Measurements from ENCODE around the gene MMP25. TPM values are rescaled to one million over a fixed set of nuclear protein-coding genes. Genes with fewer than 3 reads are reported as not detected.
A peak's percentile ranks its signal among the peaks of the same experiment; 100 is the strongest.

The MMP25 gene
- total RNA-seq, 1 experiment from 2014 or later = 0.11 TPM

DNA sequence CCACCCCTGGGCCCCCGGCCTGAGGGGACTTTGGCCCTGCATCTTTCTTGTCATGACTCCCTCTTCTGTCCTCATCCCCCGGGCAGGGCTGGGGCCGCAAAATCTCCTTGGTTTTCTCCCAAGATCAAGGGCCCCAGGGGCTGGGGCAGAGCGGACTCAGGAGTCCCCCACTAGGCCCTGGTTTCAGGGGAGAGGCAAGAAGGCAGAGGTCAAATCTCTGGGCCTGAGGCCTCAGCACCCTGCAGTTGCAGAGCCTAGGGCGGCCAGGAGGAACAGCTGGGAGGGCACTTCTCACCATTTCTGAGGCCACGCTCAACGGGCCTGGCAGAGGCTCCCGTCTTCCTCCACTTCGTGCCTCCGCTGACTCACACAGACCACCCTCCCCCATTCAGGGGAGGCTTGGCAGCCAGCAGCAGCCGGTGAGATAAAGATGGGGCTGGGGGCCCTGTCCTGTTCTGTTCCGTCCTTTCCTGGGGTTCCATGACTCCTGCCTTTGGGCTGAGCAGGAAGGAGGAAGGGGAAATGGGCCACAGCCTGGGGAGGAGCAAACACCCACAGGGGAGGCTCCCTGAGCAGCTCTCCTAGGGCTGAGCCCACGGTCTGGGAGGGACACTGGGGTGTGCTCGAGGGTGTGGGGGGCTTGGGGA lies 40.4 kb downstream of the MMP25 start:
- Histone ChIP-seq H3K27me3 (replicated peaks; ENCODE audit: control insufficient read depth, insufficient read depth, low read length) (no peaks in the 10 kb centered on the region), H3K36me3 (ENCODE audit: control insufficient read depth, insufficient read depth, low read length) (no peaks in the 10 kb centered on the region), H3K4me3 (ENCODE audit: low read depth, low read length) (no peak overlapping the region), H3K4me1 (peaks cover 10% of the 10 kb centered on the region), H3K9me3 (no peaks in the 10 kb centered on the region)
- ChIA-PET POLR2A (interaction anchor here (0.6 kb wide), 1 partner anchor 292 kb away, joined by 3 read pairs; no protein-coding TSS in a partner anchor), CTCF (interaction anchor here (0.6 to 1.2 kb wide), 2 partner anchors 11 to 20 kb away, joined by 3 to 6 read pairs; no protein-coding TSS in a partner anchor)
- no peaks in the 10 kb centered on the region for H3K27me3 Mint-ChIP-seq (ENCODE audit: insufficient read depth, unreplicated experiment)
- TF ChIP-seq, protein P1, sequence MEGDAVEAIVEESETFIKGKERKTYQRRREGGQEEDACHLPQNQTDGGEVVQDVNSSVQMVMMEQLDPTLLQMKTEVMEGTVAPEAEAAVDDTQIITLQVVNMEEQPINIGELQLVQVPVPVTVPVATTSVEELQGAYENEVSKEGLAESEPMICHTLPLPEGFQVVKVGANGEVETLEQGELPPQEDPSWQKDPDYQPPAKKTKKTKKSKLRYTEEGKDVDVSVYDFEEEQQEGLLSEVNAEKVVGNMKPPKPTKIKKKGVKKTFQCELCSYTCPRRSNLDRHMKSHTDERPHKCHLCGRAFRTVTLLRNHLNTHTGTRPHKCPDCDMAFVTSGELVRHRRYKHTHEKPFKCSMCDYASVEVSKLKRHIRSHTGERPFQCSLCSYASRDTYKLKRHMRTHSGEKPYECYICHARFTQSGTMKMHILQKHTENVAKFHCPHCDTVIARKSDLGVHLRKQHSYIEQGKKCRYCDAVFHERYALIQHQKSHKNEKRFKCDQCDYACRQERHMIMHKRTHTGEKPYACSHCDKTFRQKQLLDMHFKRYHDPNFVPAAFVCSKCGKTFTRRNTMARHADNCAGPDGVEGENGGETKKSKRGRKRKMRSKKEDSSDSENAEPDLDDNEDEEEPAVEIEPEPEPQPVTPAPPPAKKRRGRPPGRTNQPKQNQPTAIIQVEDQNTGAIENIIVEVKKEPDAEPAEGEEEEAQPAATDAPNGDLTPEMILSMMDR (IDR thresholded peaks at IDR 0.05; ENCODE audit: insufficient read depth in 1 of 2, low read depth in 1 of 2, low read length in 1 of 2, severe bottlenecking in 1 of 2, unreplicated experiment in 1 of 2) = no peak
- no peaks in the 10 kb centered on the region for H3K4me1 Mint-ChIP-seq (ENCODE audit: low read depth, unreplicated experiment)
- H3K9me3 Mint-ChIP-seq (ENCODE audit: unreplicated experiment) = no peaks in the 10 kb centered on the region
- intact Hi-C loops (cut with micrococcal nuclease; ENCODE audit: unreplicated experiment) = no loop called here
- no TSS peak for BruUV-seq (replicated peaks)
- no peak overlapping the region for H3K27ac Mint-ChIP-seq (ENCODE audit: unreplicated experiment)
- no peaks in the 10 kb centered on the region for H3K36me3 Mint-ChIP-seq (ENCODE audit: insufficient read depth, unreplicated experiment)
- H3K4me3 Mint-ChIP-seq (ENCODE audit: unreplicated experiment) = no peak overlapping the region
- no peak for DNase-seq

DNA sequence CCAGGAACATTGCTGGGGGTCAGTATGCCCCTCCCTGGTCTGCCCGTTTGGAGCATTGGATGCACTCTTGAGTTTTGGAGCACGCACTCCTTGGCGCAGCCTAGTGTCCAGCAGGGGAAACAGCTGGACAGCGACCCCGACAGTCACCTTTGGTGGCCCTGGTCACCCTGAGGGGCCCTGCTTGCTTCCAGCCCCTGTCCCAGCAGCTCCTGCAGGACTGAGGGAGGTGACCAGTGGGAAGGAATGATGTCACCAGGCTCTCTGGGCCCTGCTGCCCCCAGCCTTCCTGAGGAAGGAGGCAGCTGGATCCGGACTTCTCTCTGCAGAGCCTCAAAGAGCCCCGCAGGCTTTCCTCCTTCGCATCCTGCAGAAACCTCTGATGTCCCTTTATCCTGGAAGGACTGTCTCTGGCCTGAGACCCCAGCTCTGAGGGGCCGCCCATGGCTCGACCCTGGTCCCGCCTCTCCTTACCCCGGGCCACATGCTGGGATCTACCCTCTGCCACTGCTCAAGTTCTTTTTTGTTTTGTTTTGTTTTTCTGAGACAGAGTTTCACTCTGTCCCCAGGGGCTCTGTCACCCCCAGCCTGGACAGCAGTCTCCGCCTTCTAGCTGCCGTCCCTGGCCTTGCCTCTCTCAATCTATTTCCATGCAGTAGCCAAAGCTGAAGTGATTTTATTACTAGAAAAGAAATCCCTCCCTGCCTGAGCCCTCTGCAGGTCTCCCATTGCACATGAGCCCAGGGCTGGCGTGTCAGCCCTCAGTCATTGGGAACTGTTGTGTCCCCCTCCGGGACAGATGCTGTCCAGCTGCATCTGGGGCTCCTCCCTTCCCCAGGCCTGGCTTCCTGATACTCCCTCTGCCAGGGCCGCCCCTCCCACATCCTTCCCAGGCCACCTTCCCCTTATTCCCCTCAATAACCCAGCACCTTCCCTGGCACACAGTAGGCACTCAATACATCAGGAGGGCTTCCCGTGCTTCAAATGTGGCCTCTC lies 41.2 kb downstream of the MMP25 start:
- peak in 1 of 2 experiments; percentile 33 for DNase-seq
- no peaks in the 10 kb centered on the region for H3K27me3 ChIP-seq (replicated peaks; ENCODE audit: control insufficient read depth, insufficient read depth, low read length)
- no peaks in the 10 kb centered on the region for H3K27me3 Mint-ChIP-seq (ENCODE audit: insufficient read depth, unreplicated experiment)
- no TSS peak for BruUV-seq (replicated peaks)
- no peak overlapping the region for H3K4me3 Mint-ChIP-seq (ENCODE audit: unreplicated experiment)
- H3K4me3 ChIP-seq (ENCODE audit: low read depth, low read length) = no peak overlapping the region
- TF ChIP-seq, protein P1 (IDR thresholded peaks at IDR 0.05; ENCODE audit: insufficient read depth in 1 of 2, low read depth in 1 of 2, low read length in 1 of 2, severe bottlenecking in 1 of 2, unreplicated experiment in 1 of 2) = peak in 1 of 2 experiments; percentile 17
- peaks cover 10% of the 10 kb centered on the region for H3K4me1 ChIP-seq
- CTCF ChIA-PET = interaction anchor here (0.5 to 1.2 kb wide), 3 partner anchors 10 to 60 kb away, joined by 3 to 6 read pairs (median 6); no protein-coding TSS in a partner anchor
- no peaks in the 10 kb centered on the region for H3K9me3 ChIP-seq
- no peaks in the 10 kb centered on the region for H3K36me3 Mint-ChIP-seq (ENCODE audit: insufficient read depth, unreplicated experiment)
- H3K4me1 Mint-ChIP-seq (ENCODE audit: low read depth, unreplicated experiment) = no peaks in the 10 kb centered on the region
- H3K36me3 ChIP-seq (ENCODE audit: control insufficient read depth, insufficient read depth, low read length) = no peaks in the 10 kb centered on the region
- intact Hi-C loops (cut with micrococcal nuclease; ENCODE audit: unreplicated experiment) = no loop called here
- no peaks in the 10 kb centered on the region for H3K9me3 Mint-ChIP-seq (ENCODE audit: unreplicated experiment)
- POLR2A ChIA-PET = interaction anchor here (0.6 kb wide), 1 partner anchor 293 kb away, joined by 3 read pairs; no protein-coding TSS in a partner anchor
- H3K27ac Mint-ChIP-seq (ENCODE audit: unreplicated experiment) = peak overlapping the region; percentile 32

GRCh38 chr16:3088450-3088849 lies 42.1 kb downstream of the MMP25 start:
- peaks cover 10% of the 10 kb centered on the region for H3K4me1 ChIP-seq
- intact Hi-C loops (cut with micrococcal nuclease; ENCODE audit: unreplicated experiment) = no loop called here
- BruUV-seq (replicated peaks) = no TSS peak
- H3K9me3 ChIP-seq = no peaks in the 10 kb centered on the region
- Mint-ChIP-seq H3K27me3 (ENCODE audit: insufficient read depth, unreplicated experiment) (no peaks in the 10 kb centered on the region), H3K36me3 (ENCODE audit: insufficient read depth, unreplicated experiment) (no peaks in the 10 kb centered on the region), H3K9me3 (ENCODE audit: unreplicated experiment) (no peaks in the 10 kb centered on the region), H3K4me1 (ENCODE audit: low read depth, unreplicated experiment) (no peaks in the 10 kb centered on the region), H3K27ac (ENCODE audit: unreplicated experiment) (peak overlapping the region; percentile 32), H3K4me3 (ENCODE audit: unreplicated experiment) (no peak overlapping the region)
- H3K4me3 ChIP-seq (ENCODE audit: low read depth, low read length) = no peak overlapping the region
- ChIA-PET POLR2A (no interaction called here), CTCF (interaction anchor here (0.7 kb wide), 1 partner anchor 41 kb away, joined by 5 read pairs; no protein-coding TSS in a partner anchor)
- no peak for DNase-seq
- H3K36me3 ChIP-seq (ENCODE audit: control insufficient read depth, insufficient read depth, low read length) = no peaks in the 10 kb centered on the region
- TF ChIP-seq, protein P1 (IDR thresholded peaks at IDR 0.05; ENCODE audit: insufficient read depth in 1 of 2, low read depth in 1 of 2, low read length in 1 of 2, severe bottlenecking in 1 of 2, unreplicated experiment in 1 of 2) = no peak
- no peaks in the 10 kb centered on the region for H3K27me3 ChIP-seq (replicated peaks; ENCODE audit: control insufficient read depth, insufficient read depth, low read length)
